H9 (cell line): Measurements from ENCODE around the gene RAB43. TPM values are rescaled to one million over a fixed set of nuclear protein-coding genes. Genes with fewer than 3 reads are reported as not detected.
A peak's percentile ranks its signal among the peaks of the same experiment; 100 is the strongest.

Source experiments
- DNase-seq: peaks from one replicate; pipeline ENCODE4 v3.0.0-alpha.2; 2017
- H2AFZ ChIP-seq: one replicate; pipeline ENCODE4 v1.6.1; 2013; ENCODE audit warnings: mild to moderate bottlenecking, low read length, control low read depth, moderate library complexity
- H2AK5ac ChIP-seq: 2 replicates; pipeline ENCODE4 v1.6.1; 2013; ENCODE audit warnings: low read length, control low read depth, mixed read lengths; ENCODE audit not compliant: insufficient read length
- H2BK120ac ChIP-seq: one replicate; pipeline ENCODE4 v1.6.1; 2013; ENCODE audit warnings: low read depth, mild to moderate bottlenecking, low read length, control low read depth, inconsistent platforms; ENCODE audit not compliant: poor library complexity, severe bottlenecking
- H2BK12ac ChIP-seq: 2 replicates; pipeline ENCODE4 v1.6.1; 2013; ENCODE audit warnings: low read length, control low read depth, mixed read lengths, low read depth; ENCODE audit not compliant: insufficient read length
- H2BK15ac ChIP-seq: 2 replicates; pipeline ENCODE4 v1.6.1; 2013; ENCODE audit warnings: low read depth, low read length, control low read depth
- H2BK20ac ChIP-seq: one replicate; pipeline ENCODE4 v1.6.1; 2013; ENCODE audit warnings: low read depth, mild to moderate bottlenecking, low read length, control low read depth, inconsistent platforms; ENCODE audit not compliant: poor library complexity, severe bottlenecking
- H2BK5ac ChIP-seq: 2 replicates; pipeline ENCODE4 v1.6.1; 2013; ENCODE audit warnings: low read length, control low read depth, mixed read lengths; ENCODE audit not compliant: insufficient read length
- H3K14ac ChIP-seq: 2 replicates; pipeline ENCODE4 v1.6.1; 2013; ENCODE audit warnings: low read length, control low read depth; ENCODE audit not compliant: insufficient read depth
- H3K18ac ChIP-seq: 2 replicates; pipeline ENCODE4 v1.6.1; 2013; ENCODE audit warnings: low read depth, mild to moderate bottlenecking, mixed read lengths, low read length, control low read depth; ENCODE audit not compliant: insufficient read length
- H3K23ac ChIP-seq: 2 replicates; pipeline ENCODE4 v1.6.1; 2013; ENCODE audit warnings: low read length, control low read depth, mixed read lengths, low read depth; ENCODE audit not compliant: insufficient read length
- H3K23me2 ChIP-seq: 2 replicates; pipeline ENCODE4 v1.6.1; 2013; ENCODE audit warnings: low read depth, mild to moderate bottlenecking, mixed read lengths, low read length, control low read depth; ENCODE audit not compliant: insufficient read length, poor library complexity, severe bottlenecking
- H3K27ac ChIP-seq: 2 replicates; pipeline ENCODE4 v1.5.1; 2013; ENCODE audit warnings: low read length, control low read depth, mixed read lengths, low read depth; ENCODE audit not compliant: insufficient read length
- H3K27me3 ChIP-seq: 2 replicates; pipeline ENCODE4 v1.6.1; 2013; ENCODE audit warnings: low read length, control low read depth, inconsistent platforms; ENCODE audit not compliant: insufficient read depth
- H3K4ac ChIP-seq: 2 replicates; pipeline ENCODE4 v1.6.1; 2013; ENCODE audit warnings: low read depth, mild to moderate bottlenecking, control low read depth, inconsistent platforms, low read length, moderate library complexity
- H3K4me1 ChIP-seq: 2 replicates; pipeline ENCODE4 v1.6.1; 2013; ENCODE audit warnings: low read length, control low read depth, inconsistent platforms; ENCODE audit not compliant: insufficient read depth
- H3K4me2 ChIP-seq: 2 replicates; pipeline ENCODE4 v1.6.1; 2013; ENCODE audit warnings: low read length, control low read depth, mixed read lengths; ENCODE audit not compliant: insufficient read length, insufficient read depth
- H3K56ac ChIP-seq: 2 replicates; pipeline ENCODE4 v1.6.1; 2013; ENCODE audit warnings: low read depth, mild to moderate bottlenecking, mixed read lengths, low read length, control low read depth; ENCODE audit not compliant: insufficient read length
- H3K79me1 ChIP-seq: 2 replicates; pipeline ENCODE4 v1.6.1; 2013; ENCODE audit warnings: low read depth, mild to moderate bottlenecking, moderate library complexity, low read length, control low read depth, inconsistent platforms; ENCODE audit not compliant: insufficient read depth, poor library complexity, severe bottlenecking
- H3K79me2 ChIP-seq: 2 replicates; pipeline ENCODE4 v1.6.1; 2013; ENCODE audit warnings: low read length, control low read depth, inconsistent platforms; ENCODE audit not compliant: insufficient read depth
- H3K9ac ChIP-seq: 2 replicates; pipeline ENCODE4 v1.6.1; 2013; ENCODE audit warnings: low read length, control low read depth, mixed read lengths; ENCODE audit not compliant: insufficient read length; ENCODE audit errors: extremely low read depth
- H3K9me3 ChIP-seq: one replicate; pipeline ENCODE4 v1.6.1; 2013; ENCODE audit warnings: low read depth, low read length, inconsistent platforms; ENCODE audit not compliant: control insufficient read depth
- H3T11ph ChIP-seq: one replicate; pipeline ENCODE4 v1.6.1; 2013; ENCODE audit warnings: mild to moderate bottlenecking, low read length, control low read depth, inconsistent platforms
- H4K20me1 ChIP-seq: one replicate; pipeline ENCODE4 v1.6.1; 2013; ENCODE audit not compliant: control insufficient read depth, insufficient read length, insufficient read depth
- H4K5ac ChIP-seq: 2 replicates; pipeline ENCODE4 v1.6.1; 2013; ENCODE audit warnings: low read depth, mild to moderate bottlenecking, mixed read lengths, low read length, control low read depth; ENCODE audit not compliant: insufficient read length
- H4K8ac ChIP-seq: replicated peaks from 2 replicates; pipeline ENCODE4 v1.6.1; 2013; ENCODE audit warnings: low read length, control low read depth, mixed read lengths, low read depth; ENCODE audit not compliant: insufficient read length
- H4K91ac ChIP-seq: 2 replicates; pipeline ENCODE4 v1.6.1; 2013; ENCODE audit warnings: low read depth, mild to moderate bottlenecking, moderate library complexity, mixed read lengths, low read length, control low read depth; ENCODE audit not compliant: insufficient read length
- H3K27ac Mint-ChIP-seq, 3 experiments: 2 replicates in 2 of 3; 3 replicates in 1 of 3; pipeline ENCODE4 v1.8.0; 2020 to 2021; ENCODE audit warnings: mixed read lengths in 3 of 3, mild to moderate bottlenecking in 1 of 3, moderate library complexity in 1 of 3
- H3K27me3 Mint-ChIP-seq: 2 replicates; pipeline ENCODE4 v1.8.0; 2021; ENCODE audit warnings: low read depth, mild to moderate bottlenecking, moderate library complexity, mixed read lengths
- H3K36me3 Mint-ChIP-seq, 3 experiments: 2 replicates in 2 of 3; 3 replicates in 1 of 3; pipeline ENCODE4 v1.8.0; 2020 to 2021; ENCODE audit warnings: low read depth in 3 of 3, mixed read lengths in 3 of 3; ENCODE audit not compliant: insufficient read depth in 1 of 3
- H3K4me1 Mint-ChIP-seq, 2 experiments: 2 replicates each; pipeline ENCODE4 v1.8.0; 2020; ENCODE audit warnings: mixed read lengths in 2 of 2
- H3K4me3 Mint-ChIP-seq, 2 experiments: 2 replicates in 1 of 2; 3 replicates in 1 of 2; pipeline ENCODE4 v1.8.0; 2020 to 2021; ENCODE audit warnings: mild to moderate bottlenecking in 2 of 2, mixed read lengths in 2 of 2, moderate library complexity in 1 of 2
- H3K9me3 Mint-ChIP-seq, 2 experiments: 2 replicates in 1 of 2; 3 replicates in 1 of 2; pipeline ENCODE4 v1.8.0; 2020; ENCODE audit warnings: mild to moderate bottlenecking in 2 of 2, mixed read lengths in 2 of 2, moderate library complexity in 1 of 2
- CTCF ChIP-seq: fragments of 200-600 bp; sonication (generic); conservative IDR thresholded peaks from 3 replicates; pipeline ENCODE4 v1.8.0; 2021; ENCODE audit warnings: antibody characterized with exemption, mild to moderate bottlenecking
- WGBS: extraction: QIAGEN DNeasy Blood & Tissue Kit; methylation state at CpG from one replicate; pipeline ENCODE4 v1.1.7; 2013; ENCODE audit warnings: missing lambda C conversion rate, low lambda C conversion rate, mixed read lengths; ENCODE audit not compliant: insufficient read length; ENCODE audit errors: extremely low coverage; 5-methylcytosine and 5-hydroxymethylcytosine counted together
- total RNA-seq: library from RNA; stranded (reverse); gene quantifications from 2 replicates; pipeline ENCODE4 v1.2.1, GENCODE V29; 2021

The RAB43 gene
- total RNA-seq, 1 experiment from 2014 or later, result 13.6 TPM

GRCh38 chr3:129065016-129065719 is 56.4 kb downstream of the RAB43 start:
- no CpG with 5 or more reads among the region's 14 CpGs for WGBS
- peaks cover 3% of the 10 kb centered on the region for H3K27me3 Mint-ChIP-seq

More at GRCh38 chr3:129065016-129065719, 56.4 kb downstream of the RAB43 start:
- no peaks in the 10 kb centered on the region for H3K4me1 ChIP-seq
- no peaks in the 10 kb centered on the region for H3K79me2 ChIP-seq
- H2BK120ac ChIP-seq, result no peak overlapping the region
- H3K79me1 ChIP-seq, result no peaks in the 10 kb centered on the region
- no peak overlapping the region for H2BK20ac ChIP-seq
- Mint-ChIP-seq H3K4me1 (peaks cover 0 to 6% of the 10 kb centered on the region in 2 experiments; a peak in 2 of 4 replicates), H3K36me3 (no peaks in the 10 kb centered on the region), H3K4me3 (no peak overlapping the region), H3K27ac (0 out of 7 replicates have a peak overlapping the region, but pooled peaks of 1 of the 3 experiments have one; percentile 5), H3K9me3 (0 out of 5 replicates have a peak, but pooled peaks cover 0 to 2% of the 10 kb centered on the region in 2 experiments)
- H3K56ac ChIP-seq, result no peak overlapping the region
- no peak for DNase-seq
- H2BK5ac ChIP-seq, result no peak overlapping the region
- no peaks in the 10 kb centered on the region for H3K27me3 ChIP-seq
- H3T11ph ChIP-seq, result no peak overlapping the region
- no peaks in the 10 kb centered on the region for H3K9me3 ChIP-seq
- no peak overlapping the region for H4K8ac ChIP-seq
- no peak overlapping the region for H2BK15ac ChIP-seq
- H3K27ac ChIP-seq, result no peak overlapping the region
- H4K5ac ChIP-seq, result no peak overlapping the region
- H3K4ac ChIP-seq, result no peak overlapping the region
- no peaks in the 10 kb centered on the region for H4K20me1 ChIP-seq
- H3K4me2 ChIP-seq, result no peak overlapping the region
- no peaks in the 10 kb centered on the region for H3K23me2 ChIP-seq
- H2BK12ac ChIP-seq, result no peak overlapping the region
- H2AK5ac ChIP-seq, result no peak overlapping the region
- no peak overlapping the region for H3K9ac ChIP-seq
- no peak overlapping the region for H3K14ac ChIP-seq
- H3K18ac ChIP-seq, result no peak overlapping the region
- no peak for TF ChIP-seq CTCF
- no peak overlapping the region for H2AFZ ChIP-seq
- H4K91ac ChIP-seq, result no peak overlapping the region
- no peak overlapping the region for H3K23ac ChIP-seq
